ENCODE measurements around the gene UGT2B7. TPM values are rescaled to one million over a fixed set of nuclear protein-coding genes. Genes with fewer than 3 reads are reported as not detected.

Gene UGT2B7
- total RNA-seq, 1 experiment from 2014 or later, result not detected

DNA sequence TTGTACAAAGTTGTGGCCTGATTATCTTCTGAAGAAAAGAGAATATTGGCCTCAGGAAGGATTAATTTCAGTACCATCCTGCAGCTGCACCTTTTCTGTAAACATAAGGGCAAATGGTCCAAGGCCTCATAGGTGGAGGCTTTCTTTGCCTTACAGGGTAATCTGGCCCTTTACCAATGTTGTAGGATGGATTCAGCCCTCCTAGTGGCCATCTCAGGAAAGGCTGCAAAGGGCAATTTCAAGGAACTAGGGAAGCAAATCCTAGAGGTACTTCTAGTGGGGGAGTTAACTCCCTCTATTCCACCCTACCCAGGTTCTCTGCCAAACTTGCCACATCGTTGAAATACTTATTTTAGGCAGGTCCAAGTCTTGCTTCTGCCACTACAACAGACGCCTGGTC is 60.6 kb downstream of the UGT2B7 start:
- no peak for DNase-seq (ENCODE audit: low read depth)

Other genes with a start within 250 kb of the UGT2B7 start
- not detected in 2 replicates for gene UGT2A3, start 144.7 kb upstream of the UGT2B7 start, total RNA-seq (2014; rRNA removed; shearing (Covaris generic))
- gene UGT2B11, start 118.3 kb downstream of the UGT2B7 start, total RNA-seq (2014; rRNA removed; shearing (Covaris generic)), result not detected in 2 replicates
- not detected in 2 replicates for gene UGT2B28, start 184.0 kb downstream of the UGT2B7 start, total RNA-seq (2014; rRNA removed; shearing (Covaris generic))